NCI-H1436 treated with DMSO at 0.1 percent for 48 hours (cell line): ENCODE results near the gene SEPTIN8.
"Not testable (repeated sequence)": the region's sequence is repeated elsewhere in the genome, so short reads cannot be mapped to it uniquely, and the experiment has no call there.

Experiments used
- DNase-seq: peaks from one replicate; lab custom pipeline; 2025; lab: John Stamatoyannopoulos, UW

The SEPTIN8 gene

GRCh38 chr5:132812123-132812765, 35.2 kb upstream of the SEPTIN8 start:
- no peak for DNase-seq

- no peak for DNase-seq
Observed at GRCh38 chr5:132810605-132811004, 33.6 kb upstream of the SEPTIN8 start.

GRCh38 chr5:132808866-132809265, 31.8 kb upstream of the SEPTIN8 start:
- no peak for DNase-seq

GRCh38 chr5:132808448-132808847, 31.4 kb upstream of the SEPTIN8 start:
- no peak for DNase-seq

GRCh38 chr5:132807163-132807838, 30.3 kb upstream of the SEPTIN8 start:
- no peak for DNase-seq

- DNase-seq: not testable (repeated sequence)
Observed at GRCh38 chr5:132806804-132807162, 29.7 kb upstream of the SEPTIN8 start.

GRCh38 chr5:132805872-132806271, 28.8 kb upstream of the SEPTIN8 start:
- not testable (repeated sequence) for DNase-seq

- not testable (repeated sequence) for DNase-seq
Observed at GRCh38 chr5:132804219-132804618, 27.2 kb upstream of the SEPTIN8 start.

- not testable (repeated sequence) for DNase-seq
Observed at GRCh38 chr5:132802685-132803066, 25.6 kb upstream of the SEPTIN8 start.

GRCh38 chr5:132802044-132802684, 25.1 kb upstream of the SEPTIN8 start:
- no peak for DNase-seq

GRCh38 chr5:132800545-132800944, 23.5 kb upstream of the SEPTIN8 start:
- no peak for DNase-seq

GRCh38 chr5:132799392-132799791, 22.4 kb upstream of the SEPTIN8 start:
- no peak for DNase-seq

GRCh38 chr5:132797651-132798050, 20.6 kb upstream of the SEPTIN8 start:
- no peak for DNase-seq

- DNase-seq: no peak
Observed at GRCh38 chr5:132791026-132791425, 14.0 kb upstream of the SEPTIN8 start.

GRCh38 chr5:132790201-132790865, 13.3 kb upstream of the SEPTIN8 start:
- DNase-seq: no peak

- DNase-seq: no peak
Observed at GRCh38 chr5:132788990-132789886, 12.2 kb upstream of the SEPTIN8 start.

- no peak for DNase-seq
Observed at GRCh38 chr5:132788508-132788907, 11.5 kb upstream of the SEPTIN8 start.

GRCh38 chr5:132787076-132787475, 10.0 kb upstream of the SEPTIN8 start:
- no peak for DNase-seq

GRCh38 chr5:132785864-132786263, 8.8 kb upstream of the SEPTIN8 start:
- no peak for DNase-seq

- no peak for DNase-seq
Observed at GRCh38 chr5:132785365-132785764, 8.3 kb upstream of the SEPTIN8 start.

- DNase-seq: no peak
Observed at GRCh38 chr5:132782101-132782500, 5.1 kb upstream of the SEPTIN8 start.

GRCh38 chr5:132781029-132781428, 4.0 kb upstream of the SEPTIN8 start:
- no peak for DNase-seq
